Measurements from ENCODE around the gene TNS1.

TNS1 gene

DNA sequence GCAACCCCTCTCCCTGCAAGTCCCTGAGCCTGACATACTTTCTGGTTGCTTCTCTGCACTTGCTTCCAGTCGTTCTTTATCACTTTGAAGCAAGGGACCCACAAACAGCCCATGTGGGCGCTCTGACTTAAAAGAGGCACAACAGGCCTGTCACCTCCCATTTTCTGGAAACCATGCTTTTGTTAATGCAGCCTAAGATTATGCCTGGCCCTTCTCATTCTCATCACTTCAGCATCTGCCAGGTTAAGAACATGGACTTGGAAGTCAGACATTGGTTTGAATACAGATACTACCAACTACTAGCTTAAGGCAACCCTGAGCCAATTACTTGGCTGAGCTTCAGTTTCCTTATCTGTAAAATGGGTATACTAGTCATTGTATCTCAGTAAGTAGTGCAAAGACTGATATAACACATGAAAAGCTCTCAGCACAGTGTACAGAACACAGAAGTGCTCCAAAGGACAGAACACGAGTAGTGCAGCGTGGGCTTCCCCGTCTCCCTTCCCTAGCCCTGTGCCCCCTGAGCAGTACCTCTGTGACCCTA is 141.4 kb downstream of the TNS1 start:
- Mint-ChIP-seq H3K27me3 (peaks cover 0 to 3% of the 10 kb centered on the region in 2 donors), H3K36me3 (peaks cover 2 to 3% of the 10 kb centered on the region in 2 donors), H3K4me3 (no peak overlapping the region), H3K4me1 (peaks cover 36 to 50% of the 10 kb centered on the region in 2 donors), H3K9me3 (peaks cover 3% of the 10 kb centered on the region in 2 donors), H3K27ac (no peak overlapping the region)
- DNase-seq (no peak), ATAC-seq (replicated peaks) (no peak)

DNA sequence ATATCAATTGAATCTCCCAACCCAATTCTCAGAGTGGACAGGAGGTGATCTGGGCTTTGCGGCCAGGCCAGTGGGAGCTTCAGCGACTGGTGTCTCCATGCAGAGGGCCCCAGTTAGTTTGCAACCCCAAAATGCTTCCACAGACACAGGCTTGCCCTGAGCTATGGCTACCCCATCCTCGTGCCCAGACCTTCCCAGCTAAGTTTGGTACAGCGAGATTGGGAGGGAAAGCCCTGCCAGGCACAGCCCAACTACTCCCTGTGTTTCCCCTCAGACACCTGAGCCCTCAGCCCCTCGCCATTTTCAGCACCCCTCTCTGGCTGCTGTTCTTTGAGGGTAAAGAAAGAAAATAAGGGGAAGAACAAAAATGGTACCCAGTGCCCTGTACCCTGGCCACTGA is 142.9 kb downstream of the TNS1 start:
- Mint-ChIP-seq H3K9me3 (peaks cover 0 to 3% of the 10 kb centered on the region in 2 donors), H3K36me3 (no peaks in the 10 kb centered on the region), H3K4me1 (peaks cover 24 to 35% of the 10 kb centered on the region in 2 donors), H3K4me3 (no peak overlapping the region), H3K27ac (no peak overlapping the region), H3K27me3 (peaks cover 3 to 5% of the 10 kb centered on the region in 2 donors)
- ATAC-seq (replicated peaks) (no peak), DNase-seq (no peak)

DNA sequence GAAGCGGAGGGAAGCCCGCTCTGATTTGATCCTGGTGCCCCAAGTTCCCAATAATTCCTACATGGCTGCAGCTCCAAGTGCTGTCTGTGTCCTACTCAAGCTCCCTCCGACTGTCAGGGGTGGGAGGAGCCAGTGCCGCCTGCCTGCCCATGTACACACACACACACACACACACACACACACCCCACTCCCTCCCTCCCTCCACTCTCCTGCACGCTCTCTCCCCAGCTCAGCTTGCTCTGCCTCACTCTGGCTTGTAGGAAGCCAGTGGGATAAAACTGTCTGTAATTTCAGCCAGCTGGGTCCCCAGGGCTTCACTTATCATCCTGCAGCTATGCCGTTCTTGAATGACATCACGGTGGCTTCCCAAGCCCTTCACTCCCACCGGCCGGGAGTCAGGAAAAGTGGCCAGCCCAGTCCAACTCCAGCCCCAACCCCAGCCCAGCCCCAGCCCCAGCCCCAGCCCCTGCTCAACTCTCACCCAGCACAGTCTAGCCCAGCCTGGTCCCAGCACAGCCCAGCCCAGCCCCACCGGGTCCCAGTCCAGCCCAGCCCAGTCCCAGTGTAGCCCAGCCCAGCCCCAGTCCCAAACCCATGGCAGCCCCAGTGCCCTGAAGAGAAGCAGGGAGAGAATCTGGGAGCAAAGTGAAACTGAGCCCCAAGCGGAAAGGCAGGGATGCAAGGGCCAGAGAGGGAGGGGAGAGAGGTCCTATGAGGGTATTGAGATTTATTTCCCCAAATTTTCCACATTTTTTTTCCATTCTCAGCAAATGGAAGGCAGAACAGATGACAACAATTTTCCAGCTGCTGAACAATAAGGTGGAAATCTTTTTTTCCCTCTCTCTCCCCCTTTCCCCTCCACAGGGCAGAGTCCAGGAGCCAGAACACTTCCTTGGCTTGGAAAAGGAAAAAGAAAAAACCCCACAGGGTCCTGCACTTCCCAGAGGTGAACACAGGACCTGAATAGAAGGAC is 144.0 kb downstream of the TNS1 start:
- peaks cover 3 to 5% of the 10 kb centered on the region in 2 donors for H3K27me3 Mint-ChIP-seq
- DNase-seq (no peak), ATAC-seq (replicated peaks) (no peak)
- peaks cover 17 to 24% of the 10 kb centered on the region in 2 donors for H3K4me1 Mint-ChIP-seq
- H3K4me3 Mint-ChIP-seq, result no peak overlapping the region
- H3K27ac Mint-ChIP-seq, result no peak overlapping the region
- H3K36me3 Mint-ChIP-seq, result no peaks in the 10 kb centered on the region
- H3K9me3 Mint-ChIP-seq, result no peaks in the 10 kb centered on the region

DNA sequence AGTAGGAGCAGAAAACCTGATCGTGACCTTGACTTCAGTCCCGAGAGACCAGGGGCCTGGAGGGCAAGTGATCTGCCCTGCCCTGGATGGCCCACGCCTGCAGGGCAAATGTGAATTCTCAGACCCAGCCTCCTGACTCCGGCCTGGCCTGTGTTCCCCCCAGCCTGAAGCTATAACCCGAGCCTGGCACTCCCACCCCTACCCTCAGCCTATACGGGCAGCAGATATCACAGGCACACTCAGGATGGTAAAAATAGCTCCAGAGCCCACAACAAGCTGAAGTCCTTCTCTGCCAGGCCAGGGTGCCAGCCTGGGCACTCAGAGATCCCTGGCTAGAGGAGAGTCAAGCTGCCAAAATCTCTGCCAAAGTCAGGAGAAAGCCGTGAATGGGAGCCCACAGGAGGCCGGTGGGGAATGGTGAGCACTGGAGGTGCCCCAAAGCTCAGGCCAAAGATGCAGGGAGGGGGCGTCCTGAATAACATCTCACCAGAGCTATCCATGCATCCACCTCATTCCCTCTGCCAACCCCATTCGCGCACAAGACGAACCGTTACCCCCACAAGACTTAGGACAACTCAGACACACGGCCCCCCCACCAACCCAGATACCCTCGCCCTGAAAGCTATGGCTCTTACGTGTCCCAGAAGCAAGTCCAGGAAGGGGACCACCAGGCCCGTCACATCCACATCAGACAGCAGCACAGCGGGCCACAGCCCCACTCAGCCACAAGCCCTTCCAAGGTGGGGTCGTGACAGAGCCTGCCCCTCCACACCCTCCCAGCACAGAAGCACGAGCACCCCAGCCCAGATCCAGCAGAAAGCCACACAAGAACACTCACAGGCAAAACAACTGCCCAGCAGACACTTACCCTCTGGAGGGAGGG is 144.9 kb downstream of the TNS1 start:
- Mint-ChIP-seq H3K27me3 (peaks cover 3 to 5% of the 10 kb centered on the region in 2 donors), H3K9me3 (no peaks in the 10 kb centered on the region), H3K4me3 (no peak overlapping the region), H3K27ac (no peak overlapping the region), H3K4me1 (peaks cover 10 to 14% of the 10 kb centered on the region in 2 donors), H3K36me3 (no peaks in the 10 kb centered on the region)
- ATAC-seq (replicated peaks) (no peak), DNase-seq (no peak)

DNA sequence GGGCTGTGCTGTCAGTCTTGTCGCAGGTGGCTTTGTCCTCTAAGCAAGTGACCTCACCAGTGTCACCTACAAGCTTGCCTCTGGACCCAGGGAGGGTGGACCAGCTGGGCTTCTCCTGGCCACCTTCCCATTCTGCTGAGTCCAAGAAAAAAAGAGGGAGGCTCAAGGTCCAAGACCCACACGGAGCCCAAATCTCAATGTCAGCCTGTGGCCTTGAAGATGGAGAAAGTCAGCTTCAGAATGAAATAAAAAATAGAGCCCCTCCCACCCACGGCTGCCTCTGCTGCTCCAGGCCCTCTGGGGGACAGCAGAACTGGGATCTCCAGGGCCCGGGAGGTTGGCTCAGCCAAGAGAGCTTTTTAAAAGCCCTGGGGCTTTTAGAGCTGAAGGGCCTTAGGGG is 145.9 kb downstream of the TNS1 start:
- Mint-ChIP-seq H3K4me1 (peaks cover 7 to 11% of the 10 kb centered on the region in 2 donors), H3K4me3 (no peak overlapping the region), H3K36me3 (no peaks in the 10 kb centered on the region), H3K27ac (no peak overlapping the region), H3K27me3 (peaks cover 3 to 5% of the 10 kb centered on the region in 2 donors), H3K9me3 (no peaks in the 10 kb centered on the region)
- no peak for DNase-seq
- no peak for ATAC-seq (replicated peaks)

DNA sequence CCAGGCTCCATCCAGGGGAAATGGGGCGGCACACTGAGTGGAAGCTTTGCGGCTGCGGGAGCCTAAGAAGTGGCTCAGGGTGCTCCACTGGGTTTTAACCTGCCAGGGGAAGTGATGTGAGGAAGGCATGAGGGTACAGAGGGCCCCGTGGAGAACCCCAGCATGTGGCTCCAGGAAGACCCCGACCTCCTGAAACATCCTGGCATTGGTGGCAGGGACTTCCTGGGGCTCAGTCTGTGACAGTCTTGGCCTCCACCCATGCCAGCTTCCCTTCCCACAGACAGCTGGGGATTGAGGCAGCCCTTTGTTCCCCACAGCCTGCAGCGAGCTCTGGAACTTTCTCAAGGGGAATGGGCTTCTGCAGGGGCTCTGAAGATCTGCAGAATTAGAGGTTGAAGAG is 146.6 kb downstream of the TNS1 start:
- peaks cover 6 to 12% of the 10 kb centered on the region in 2 donors for H3K4me1 Mint-ChIP-seq
- H3K27me3 Mint-ChIP-seq, result peaks cover 3 to 5% of the 10 kb centered on the region in 2 donors
- H3K36me3 Mint-ChIP-seq, result no peaks in the 10 kb centered on the region
- H3K4me3 Mint-ChIP-seq, result no peak overlapping the region
- H3K27ac Mint-ChIP-seq, result no peak overlapping the region
- H3K9me3 Mint-ChIP-seq, result no peaks in the 10 kb centered on the region
- ATAC-seq (replicated peaks) (no peak), DNase-seq (no peak)

DNA sequence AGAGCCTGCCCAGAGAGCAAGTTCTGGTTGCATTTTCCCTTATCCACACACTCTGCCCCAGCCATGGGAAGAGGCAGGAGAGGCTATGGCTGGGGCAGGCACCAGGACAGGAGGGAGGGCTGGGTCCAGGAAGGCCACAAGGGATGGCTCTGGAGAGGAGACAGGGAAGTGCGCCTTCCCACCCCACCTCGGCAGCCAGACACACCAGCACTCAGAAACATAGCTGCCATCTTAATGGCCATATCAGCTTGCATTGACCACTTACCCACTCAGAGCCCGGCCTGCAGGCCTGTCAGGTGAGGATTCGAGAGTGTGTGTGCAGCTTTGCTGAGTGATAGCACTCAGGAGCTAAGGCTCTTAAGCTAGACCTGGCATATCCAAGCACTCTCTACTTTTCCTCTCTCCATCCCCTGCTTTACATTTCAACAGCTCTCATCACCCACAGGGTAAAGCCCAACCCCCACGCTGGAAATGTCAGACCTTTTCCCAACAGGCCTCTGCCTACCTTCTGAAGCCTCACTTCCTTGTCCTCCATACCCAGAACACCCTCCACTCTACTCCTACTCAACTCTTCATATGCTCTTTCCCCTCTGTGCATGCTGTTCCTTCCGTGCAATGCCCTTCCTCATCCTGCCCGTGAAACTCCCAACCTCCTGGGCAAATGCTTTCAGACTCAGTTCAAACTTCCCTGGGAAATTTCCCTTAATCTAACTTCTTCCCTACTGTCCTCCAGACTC is 147.9 kb downstream of the TNS1 start:
- DNase-seq (no peak), ATAC-seq (replicated peaks) (no peak)
- Mint-ChIP-seq H3K27me3 (peaks cover 3 to 8% of the 10 kb centered on the region in 2 donors), H3K4me3 (no peak overlapping the region), H3K9me3 (no peaks in the 10 kb centered on the region), H3K36me3 (no peaks in the 10 kb centered on the region), H3K27ac (no peak overlapping the region), H3K4me1 (peaks cover 12 to 19% of the 10 kb centered on the region in 2 donors)

DNA sequence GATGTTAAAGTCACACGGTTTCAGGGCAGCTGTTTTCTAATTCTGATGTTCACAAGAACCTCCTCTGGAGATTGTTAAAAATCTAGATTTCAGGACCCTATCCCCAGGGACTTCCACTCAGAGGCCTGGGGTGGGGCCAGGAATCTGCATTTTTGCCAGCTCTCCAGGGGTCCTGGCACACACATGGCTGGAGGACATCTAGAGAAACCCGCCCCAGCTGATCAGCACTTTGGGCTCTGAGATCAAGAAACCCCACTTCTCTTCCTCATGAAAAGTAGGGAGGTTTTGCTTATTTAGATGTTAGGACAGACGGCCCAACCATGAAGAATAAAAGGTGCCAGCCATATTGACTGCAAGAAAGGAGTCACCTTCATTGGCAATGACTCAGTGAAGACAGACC is 148.8 kb downstream of the TNS1 start:
- ATAC-seq (replicated peaks) (no peak), DNase-seq (no peak)
- peaks cover 12 to 19% of the 10 kb centered on the region in 2 donors for H3K4me1 Mint-ChIP-seq
- H3K36me3 Mint-ChIP-seq, result no peaks in the 10 kb centered on the region
- no peaks in the 10 kb centered on the region for H3K9me3 Mint-ChIP-seq
- peaks cover 8 to 13% of the 10 kb centered on the region in 2 donors for H3K27me3 Mint-ChIP-seq
- no peak overlapping the region for H3K4me3 Mint-ChIP-seq
- no peak overlapping the region for H3K27ac Mint-ChIP-seq

DNA sequence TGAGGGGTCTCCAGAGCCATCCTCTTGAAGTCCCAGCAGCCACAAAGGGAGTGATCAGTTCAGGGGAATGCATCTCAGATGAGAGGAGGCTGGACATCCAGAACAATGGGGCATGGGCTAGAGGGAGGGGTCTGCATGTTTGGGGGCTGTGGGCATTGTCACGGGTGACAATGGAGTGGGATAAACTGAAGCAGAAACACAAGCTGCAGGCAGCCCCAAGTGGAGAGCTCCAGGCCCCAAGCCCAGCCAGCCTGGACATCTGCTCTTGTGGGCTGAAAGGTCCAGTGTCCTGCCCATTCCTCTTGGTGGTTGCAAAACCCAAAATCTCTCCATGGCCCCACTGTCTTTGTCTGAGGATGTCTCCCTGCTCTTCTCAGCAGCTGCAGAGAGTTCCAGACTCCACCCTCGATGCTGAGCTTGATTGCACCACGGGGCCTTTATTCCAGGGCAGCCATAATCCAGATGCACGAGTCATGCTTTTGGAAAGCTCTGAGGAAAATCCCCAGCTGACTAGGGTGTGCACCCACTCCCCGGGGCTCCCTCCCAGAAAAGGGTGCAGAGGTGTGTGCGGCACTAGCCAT is 149.4 kb downstream of the TNS1 start:
- no peaks in the 10 kb centered on the region for H3K9me3 Mint-ChIP-seq
- peaks cover 10 to 19% of the 10 kb centered on the region in 2 donors for H3K4me1 Mint-ChIP-seq
- no peak for DNase-seq
- H3K36me3 Mint-ChIP-seq, result no peaks in the 10 kb centered on the region
- ATAC-seq (replicated peaks), result no peak
- no peak overlapping the region for H3K27ac Mint-ChIP-seq
- H3K4me3 Mint-ChIP-seq, result no peak overlapping the region
- peaks cover 5 to 13% of the 10 kb centered on the region in 2 donors for H3K27me3 Mint-ChIP-seq

DNA sequence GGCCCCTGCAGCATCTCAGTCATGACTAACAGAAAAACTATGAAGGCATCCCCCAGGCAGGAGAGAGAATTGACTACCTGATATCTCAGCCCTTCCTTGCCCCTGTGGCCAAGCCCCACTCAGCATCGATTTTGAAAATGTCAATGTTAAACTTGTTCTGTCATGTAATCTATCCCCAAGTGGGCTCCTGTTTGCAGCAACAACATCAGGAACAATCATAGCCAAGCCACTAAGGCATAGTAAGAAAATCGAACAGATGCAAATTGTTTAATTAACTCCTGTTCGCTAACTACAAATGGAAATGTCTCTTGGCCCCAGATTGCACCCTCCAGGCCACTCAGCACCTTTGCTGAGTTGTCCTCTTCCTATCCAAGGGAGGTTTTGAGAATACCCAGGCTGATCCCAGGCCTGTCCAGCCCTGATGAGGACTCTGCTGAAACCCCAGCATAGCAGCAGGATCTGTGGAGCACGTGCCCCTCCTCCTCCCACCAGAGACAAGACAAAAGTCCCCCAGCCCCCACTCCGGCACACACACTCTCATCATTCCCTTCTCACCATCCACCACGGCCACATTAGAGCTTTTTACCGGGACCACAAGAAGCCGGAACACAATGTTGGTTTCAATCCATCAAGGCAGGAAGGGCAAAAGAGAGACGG is 150.1 kb downstream of the TNS1 start:
- DNase-seq (no peak), ATAC-seq (replicated peaks) (no peak)
- peaks cover 10 to 14% of the 10 kb centered on the region in 2 donors for H3K4me1 Mint-ChIP-seq
- H3K36me3 Mint-ChIP-seq, result no peaks in the 10 kb centered on the region
- H3K9me3 Mint-ChIP-seq, result no peaks in the 10 kb centered on the region
- peaks cover 5 to 13% of the 10 kb centered on the region in 2 donors for H3K27me3 Mint-ChIP-seq
- no peak overlapping the region for H3K4me3 Mint-ChIP-seq
- H3K27ac Mint-ChIP-seq, result no peak overlapping the region

DNA sequence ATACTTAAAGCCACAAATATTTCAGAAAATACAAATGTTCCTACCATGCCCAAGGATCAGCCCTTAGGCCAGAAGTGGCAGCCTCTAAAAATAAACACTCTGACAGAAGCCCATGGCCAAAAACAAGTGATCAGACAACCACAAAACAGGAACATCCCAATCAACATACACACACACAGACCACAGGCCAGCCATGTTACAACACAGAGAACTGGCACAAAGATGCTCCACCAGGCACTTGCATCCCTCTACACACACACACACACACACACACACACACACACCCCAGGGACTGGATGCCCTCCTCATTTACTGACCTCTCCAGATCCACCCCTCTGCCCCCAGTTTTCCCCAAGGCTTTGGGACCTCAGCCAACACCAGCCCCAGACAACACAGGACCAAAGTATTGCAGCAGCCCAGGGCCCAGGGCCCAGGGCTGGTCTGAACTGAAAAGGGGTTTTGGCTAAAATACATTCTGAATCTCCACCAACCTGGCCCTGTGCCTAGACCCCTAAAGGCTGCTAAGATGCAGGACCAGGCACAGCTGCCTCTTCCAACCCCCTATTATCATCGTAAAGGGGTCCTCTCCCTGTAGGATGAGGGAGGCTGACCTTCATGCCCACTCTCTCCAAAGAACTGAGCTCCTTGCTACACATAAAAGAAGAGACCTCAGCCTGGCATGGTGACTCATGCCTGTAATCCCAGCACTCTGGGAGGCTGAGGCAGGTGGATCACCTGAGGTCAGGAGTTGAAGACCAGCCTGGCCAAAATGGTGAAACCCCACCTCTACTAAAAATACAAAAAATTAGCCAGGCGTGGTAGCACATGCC is 151.4 kb downstream of the TNS1 start:
- Mint-ChIP-seq H3K27ac (no peak overlapping the region), H3K27me3 (peaks cover 5 to 13% of the 10 kb centered on the region in 2 donors), H3K4me1 (peaks cover 10 to 14% of the 10 kb centered on the region in 2 donors), H3K4me3 (no peak overlapping the region), H3K9me3 (no peaks in the 10 kb centered on the region), H3K36me3 (no peaks in the 10 kb centered on the region)
- ATAC-seq (replicated peaks) (no peak), DNase-seq (no peak)

DNA sequence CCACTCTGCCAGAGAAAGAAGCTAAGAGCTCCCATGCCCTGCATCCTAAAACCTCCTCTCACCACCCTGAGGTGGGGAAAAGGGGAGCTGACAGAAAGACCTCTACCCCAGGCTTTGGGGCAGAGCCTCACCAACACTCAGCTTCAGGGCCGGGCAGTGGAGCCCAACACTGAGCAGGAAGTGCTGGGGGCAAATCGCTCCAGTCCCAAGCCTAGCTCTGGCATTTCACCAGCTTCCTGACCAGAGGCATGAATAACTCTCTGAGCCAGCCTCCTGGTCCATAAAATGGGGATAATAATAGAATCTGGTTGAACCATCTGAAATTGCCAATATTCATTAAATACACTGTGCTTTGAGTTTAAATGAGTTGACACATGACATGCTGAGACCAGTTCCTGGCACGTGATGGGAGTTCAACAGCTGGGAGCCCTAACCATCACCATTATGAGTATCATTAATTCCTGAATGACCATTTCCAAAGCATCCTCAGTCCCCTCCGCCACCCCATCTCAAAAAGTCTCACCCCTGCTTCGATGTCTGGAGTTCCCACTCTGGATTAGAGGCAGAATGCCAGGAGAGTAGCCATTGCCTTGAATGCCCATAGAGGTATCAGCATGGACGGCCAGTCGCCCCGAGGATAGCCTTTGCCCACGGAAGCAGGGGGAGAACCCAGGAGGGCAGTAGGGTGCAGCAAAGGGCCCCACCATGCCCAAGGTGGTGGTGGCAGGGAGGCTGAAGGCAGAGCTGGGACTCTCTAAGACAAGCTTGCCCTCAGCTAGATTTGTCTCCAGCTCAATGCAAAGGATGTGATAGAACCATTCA is 153.4 kb downstream of the TNS1 start:
- H3K27ac Mint-ChIP-seq, result no peak overlapping the region
- peaks cover 7 to 14% of the 10 kb centered on the region in 2 donors for H3K4me1 Mint-ChIP-seq

More for the DNA sequence above, 153.4 kb downstream of the TNS1 start:
- Mint-ChIP-seq H3K36me3 (no peaks in the 10 kb centered on the region), H3K27me3 (peaks cover 5 to 8% of the 10 kb centered on the region in 2 donors), H3K9me3 (no peaks in the 10 kb centered on the region), H3K4me3 (no peak overlapping the region)
- no peak for ATAC-seq (replicated peaks)
- DNase-seq, result no peak

Measured in stimulated activated naive B cell treated with anti-CD40 and anti-IgM and Interleukin-4, amounts not matched to agents 10 μg/mL and 1 μg/mL and 100 μg/mL, for 72 hours (primary cell).